ENCODE measurements around the gene URAD. TPM values are rescaled to one million over a fixed set of nuclear protein-coding genes. Genes with fewer than 3 reads are reported as not detected.

The URAD gene
- total RNA-seq, 4 donors from 2014 or later: not detected

DNA sequence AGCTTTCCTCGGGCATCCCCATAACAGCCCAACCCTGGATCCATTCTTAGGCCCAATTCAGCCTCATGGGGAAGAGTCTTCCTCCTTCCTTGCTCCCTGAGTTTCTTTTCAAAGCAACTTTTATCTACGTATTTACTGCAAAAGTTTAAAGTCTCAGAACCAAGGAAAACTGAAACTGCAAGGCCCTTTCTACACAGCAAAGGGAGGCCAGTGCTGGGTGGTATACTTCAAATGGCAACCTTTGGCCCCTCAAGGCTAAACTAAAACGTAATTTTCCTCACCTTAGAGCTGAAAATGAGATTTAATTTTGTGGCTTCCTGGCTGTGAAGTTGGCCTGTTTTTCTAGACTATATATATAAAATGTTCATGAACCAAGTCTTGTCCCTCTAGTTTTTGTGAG, 25.0 kb downstream of the URAD start:
- Histone ChIP-seq H3K4me3 (no peak overlapping the region), H3K9me3 (no peaks in the 10 kb centered on the region), H3K36me3 (no peaks in the 10 kb centered on the region), H3K27ac (replicated peaks in 1 of 4) (no peak overlapping the region), H3K27me3 (peaks cover 0 to 98% (median 82%) of the 10 kb centered on the region in 4 donors), H3K4me1 (peaks cover 23 to 52% (median 41%) of the 10 kb centered on the region in 4 donors)
- DNase-seq (ENCODE audit: extremely low spot score): no peak
- intact Hi-C loops (cut with DNase I): no loop called here
- 69% methylated on average over 3 of the region's 3 CpGs for WGBS
- TF ChIP-seq POLR2AphosphoS5 (IDR thresholded peaks at IDR 0.05) (no peak), CTCF (IDR thresholded peaks at IDR 0.05) (no peak), EP300 (IDR thresholded peaks at IDR 0.05) (no peak), POLR2A (IDR thresholded peaks at IDR 0.05; ENCODE audit: low read depth) (no peak)

DNA sequence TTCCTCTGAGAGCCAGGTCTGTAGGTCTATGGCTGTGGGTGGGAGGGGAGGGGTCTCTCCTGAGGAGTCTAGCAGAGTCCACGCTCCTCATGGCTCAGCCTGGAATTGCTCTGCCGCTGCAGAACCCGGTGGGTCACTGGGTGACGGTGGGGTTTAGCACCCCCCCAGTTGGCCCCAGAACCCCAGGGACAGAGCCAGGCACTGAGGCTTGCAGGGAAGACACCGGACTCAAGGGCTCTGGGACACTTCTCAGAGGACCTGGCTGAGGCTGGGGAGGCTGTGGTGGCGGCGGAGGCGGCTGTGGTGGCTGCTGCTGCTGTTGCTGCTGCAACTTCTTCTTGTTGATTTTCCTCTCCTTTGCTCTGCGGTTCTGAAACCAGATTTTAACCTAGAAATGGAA, 25.5 kb downstream of the URAD start:
- Histone ChIP-seq H3K9me3 (no peaks in the 10 kb centered on the region), H3K27ac (replicated peaks in 1 of 4) (no peak overlapping the region), H3K36me3 (no peaks in the 10 kb centered on the region), H3K27me3 (peaks cover 0 to 98% (median 83%) of the 10 kb centered on the region in 4 donors), H3K4me3 (no peak overlapping the region), H3K4me1 (peaks cover 20 to 47% (median 36%) of the 10 kb centered on the region in 4 donors)
- WGBS: 71% methylated on average over 9 of the region's 9 CpGs
- intact Hi-C loops (cut with DNase I): no loop called here
- TF ChIP-seq EP300 (IDR thresholded peaks at IDR 0.05): no peak
- TF ChIP-seq POLR2AphosphoS5 (IDR thresholded peaks at IDR 0.05): no peak
- no peak for TF ChIP-seq POLR2A (IDR thresholded peaks at IDR 0.05; ENCODE audit: low read depth)
- TF ChIP-seq CTCF (IDR thresholded peaks at IDR 0.05): no peak
- DNase-seq (ENCODE audit: extremely low spot score): no peak

GRCh38 chr13:27962128-27962841, 26.2 kb downstream of the URAD start:
- intact Hi-C loops (cut with DNase I): no loop called here
- Histone ChIP-seq H3K27me3 (peaks cover 0 to 98% (median 80%) of the 10 kb centered on the region in 4 donors), H3K4me3 (no peak overlapping the region), H3K4me1 (peaks cover 20 to 40% (median 32%) of the 10 kb centered on the region in 4 donors), H3K27ac (replicated peaks in 1 of 4) (no peak overlapping the region), H3K9me3 (no peaks in the 10 kb centered on the region), H3K36me3 (no peaks in the 10 kb centered on the region)
- no peak for TF ChIP-seq CTCF (IDR thresholded peaks at IDR 0.05)
- TF ChIP-seq POLR2AphosphoS5 (IDR thresholded peaks at IDR 0.05): no peak
- no peak for TF ChIP-seq EP300 (IDR thresholded peaks at IDR 0.05)
- TF ChIP-seq POLR2A (IDR thresholded peaks at IDR 0.05; ENCODE audit: low read depth): no peak
- 57% methylated on average over 5 of the region's 6 CpGs for WGBS
- no peak for DNase-seq (ENCODE audit: extremely low spot score)

- 15% methylated on average over 18 of the region's 25 CpGs for WGBS
- peaks cover 20 to 33% (median 25%) of the 10 kb centered on the region in 4 donors for H3K4me1 ChIP-seq
- H3K27me3 ChIP-seq: peaks cover 0 to 98% (median 76%) of the 10 kb centered on the region in 4 donors
- H3K4me3 ChIP-seq: peak overlapping the region; percentile 36 to 53 (median 42)
- no peaks in the 10 kb centered on the region for H3K9me3 ChIP-seq
- no peak for TF ChIP-seq EP300 (IDR thresholded peaks at IDR 0.05)
- TF ChIP-seq POLR2A (IDR thresholded peaks at IDR 0.05; ENCODE audit: low read depth): no peak
- no peak for TF ChIP-seq POLR2AphosphoS5 (IDR thresholded peaks at IDR 0.05)
- no peak overlapping the region for H3K27ac ChIP-seq (replicated peaks in 1 of 4)
- intact Hi-C loops (cut with DNase I): no loop called here
- H3K36me3 ChIP-seq: no peaks in the 10 kb centered on the region
- DNase-seq (ENCODE audit: extremely low spot score): no peak
Measured at GRCh38 chr13:27961227-27962085, 27.0 kb downstream of the URAD start.
